PC-3 (cell line): Measurements from ENCODE around the gene DNAJC5.

ENCODE experiments used
- CTCF ChIP-seq: fragments of 300-600 bp; sonication (generic); conservative IDR thresholded peaks from 2 replicates; pipeline ENCODE4 v1.5.1; 2017; ENCODE audit warnings: antibody characterized with exemption, low read depth, mild to moderate bottlenecking, low read length
- EZH2 ChIP-seq: fragments of 300-600 bp; sonication (generic); IDR thresholded peaks from one replicate; pipeline ENCODE4 v1.6.1; 2017; ENCODE audit warnings: antibody characterized with exemption, mild to moderate bottlenecking, low read length; ENCODE audit not compliant: unreplicated experiment
- EZH2phosphoT487 ChIP-seq: fragments of 300-600 bp; sonication (generic); IDR thresholded peaks from 2 replicates; pipeline ENCODE4 v1.6.1; 2018; ENCODE audit warnings: mild to moderate bottlenecking, antibody characterized with exemption, low read length, borderline replicate concordance

- TF ChIP-seq CTCF (no peak), EZH2 (no peak), EZH2phosphoT487 (no peak)
These were observed 51.3 kb downstream of the DNAJC5 start for GRCh38 chr20:63945921-63946920.
